ENCODE measurements around the gene KIRREL1. TPM values are rescaled to one million over a fixed set of nuclear protein-coding genes. Genes with fewer than 3 reads are reported as not detected.

The KIRREL1 gene
- total RNA-seq, 1 experiment from 2014 or later, result 30.7 TPM

- no peak overlapping the region for H3K27ac ChIP-seq
- POLR2A ChIA-PET (ENCODE audit: unreplicated experiment), result no interaction called here
- CTCF ChIA-PET, result interaction anchor here (1.3 kb wide), 1 partner anchor 20 kb away, joined by 3 read pairs; no protein-coding TSS in a partner anchor
Observed at GRCh38 chr1:158101927-158102326, 108.5 kb downstream of the KIRREL1 start.

GRCh38 chr1:158102881-158103674, 109.6 kb downstream of the KIRREL1 start:
- intact Hi-C loops (cut with micrococcal nuclease; ENCODE audit: unreplicated experiment), result no loop called here
- H3F3A ChIP-seq (ENCODE audit: insufficient read depth, low read depth), result no peaks in the 10 kb centered on the region
- no peak overlapping the region for H3K4me3 ChIP-seq
- no peaks in the 10 kb centered on the region for H3K9me3 ChIP-seq (ENCODE audit: insufficient read depth, low read depth)
- H3K4me2 ChIP-seq, result no peak overlapping the region
- peaks cover 35% of the 10 kb centered on the region for H3K27me3 ChIP-seq (ENCODE audit: insufficient read depth, low read depth)
- no peaks in the 10 kb centered on the region for H3K4me1 ChIP-seq (replicated peaks; ENCODE audit: insufficient read depth)
- no peaks in the 10 kb centered on the region for H4K20me1 ChIP-seq (ENCODE audit: insufficient read depth)
- BruUV-seq (replicated peaks), result no TSS peak
- H3K9me2 ChIP-seq (ENCODE audit: insufficient read depth), result no peaks in the 10 kb centered on the region
- H2AFZ ChIP-seq, result no peak overlapping the region
- ChIA-PET CTCF (no interaction called here), POLR2A (ENCODE audit: unreplicated experiment) (no interaction called here)
- no peak for DNase-seq
- TF ChIP-seq CTCF (conservative IDR thresholded peaks at IDR 0.05) (no peak), EZH2 (IDR thresholded peaks at IDR 0.05; ENCODE audit: low read depth) (no peak)
- H3K79me2 ChIP-seq (ENCODE audit: low read depth), result no peaks in the 10 kb centered on the region
- no peaks in the 10 kb centered on the region for H3K36me3 ChIP-seq (ENCODE audit: low read depth)
- no peak overlapping the region for H3K27ac ChIP-seq

More at GRCh38 chr1:158101927-158102326, 108.5 kb downstream of the KIRREL1 start:
- Histone ChIP-seq H3K9me2 (ENCODE audit: insufficient read depth) (no peaks in the 10 kb centered on the region), H3K9me3 (ENCODE audit: insufficient read depth, low read depth) (no peaks in the 10 kb centered on the region), H3K4me3 (no peak overlapping the region), H3K4me2 (no peak overlapping the region), H3F3A (ENCODE audit: insufficient read depth, low read depth) (no peaks in the 10 kb centered on the region), H3K79me2 (ENCODE audit: low read depth) (no peaks in the 10 kb centered on the region), H3K4me1 (replicated peaks; ENCODE audit: insufficient read depth) (no peaks in the 10 kb centered on the region), H3K27me3 (ENCODE audit: insufficient read depth, low read depth) (peaks cover 26% of the 10 kb centered on the region), H3K36me3 (ENCODE audit: low read depth) (no peaks in the 10 kb centered on the region), H4K20me1 (ENCODE audit: insufficient read depth) (no peaks in the 10 kb centered on the region), H2AFZ (no peak overlapping the region)
- intact Hi-C loops (cut with micrococcal nuclease; ENCODE audit: unreplicated experiment), result no loop called here
- no peak for TF ChIP-seq CTCF (conservative IDR thresholded peaks at IDR 0.05)
- no peak for TF ChIP-seq EZH2 (IDR thresholded peaks at IDR 0.05; ENCODE audit: low read depth)
- BruUV-seq (replicated peaks), result no TSS peak
- no peak for DNase-seq

- H3K4me3 ChIP-seq, result no peak overlapping the region
- no peaks in the 10 kb centered on the region for H3K9me2 ChIP-seq (ENCODE audit: insufficient read depth)
- no peak for TF ChIP-seq EZH2 (IDR thresholded peaks at IDR 0.05; ENCODE audit: low read depth)
- no peak for TF ChIP-seq CTCF (conservative IDR thresholded peaks at IDR 0.05)
- DNase-seq, result no peak
- no TSS peak for BruUV-seq (replicated peaks)
- H3F3A ChIP-seq (ENCODE audit: insufficient read depth, low read depth), result no peaks in the 10 kb centered on the region
- H4K20me1 ChIP-seq (ENCODE audit: insufficient read depth), result no peaks in the 10 kb centered on the region
- H3K27me3 ChIP-seq (ENCODE audit: insufficient read depth, low read depth), result peaks cover 36% of the 10 kb centered on the region
- no peaks in the 10 kb centered on the region for H3K36me3 ChIP-seq (ENCODE audit: low read depth)
- 0 out of 2 replicates have a peak, but pooled peaks cover under 1% of the 10 kb centered on the region for H3K9me3 ChIP-seq (ENCODE audit: insufficient read depth, low read depth)
- H3K4me2 ChIP-seq, result no peak overlapping the region
- no peak overlapping the region for H3K27ac ChIP-seq
- POLR2A ChIA-PET (ENCODE audit: unreplicated experiment), result no interaction called here
- no peaks in the 10 kb centered on the region for H3K79me2 ChIP-seq (ENCODE audit: low read depth)
- H2AFZ ChIP-seq, result no peak overlapping the region
- no peaks in the 10 kb centered on the region for H3K4me1 ChIP-seq (replicated peaks; ENCODE audit: insufficient read depth)
- intact Hi-C loops (cut with micrococcal nuclease; ENCODE audit: unreplicated experiment), result no loop called here
- CTCF ChIA-PET, result no interaction called here
Observed at GRCh38 chr1:158103861-158104522, 110.5 kb downstream of the KIRREL1 start.

All from PC-9 (cell line).